ENCODE measurements around the gene ATP6V1C2. TPM values are rescaled to one million over a fixed set of nuclear protein-coding genes. Genes with fewer than 3 reads are reported as not detected.

Gene ATP6V1C2
- total RNA-seq, 1 experiment from 2014 or later, result 0.40 TPM

- Histone ChIP-seq H3K9me3 (ENCODE audit: low read length) (no peaks in the 10 kb centered on the region), H3K27ac (ENCODE audit: low read length) (no peak overlapping the region), H3K36me3 (ENCODE audit: low read depth, low read length) (peaks cover 84% of the 10 kb centered on the region), H3K4me3 (ENCODE audit: low read length) (no peak overlapping the region), H3K4me2 (ENCODE audit: low read length) (no peak overlapping the region), H3K4me1 (ENCODE audit: insufficient read depth, low read length) (no peaks in the 10 kb centered on the region), H2AFZ (ENCODE audit: low read length) (no peak overlapping the region), H3K9me2 (replicated peaks; ENCODE audit: low read length) (no peaks in the 10 kb centered on the region), H3F3A (ENCODE audit: low read length, unreplicated experiment) (no peaks in the 10 kb centered on the region), H3K79me2 (ENCODE audit: low read length) (peaks cover 26% of the 10 kb centered on the region), H3K9ac (ENCODE audit: low read length) (no peak overlapping the region), H3K27me3 (ENCODE audit: low read length) (no peaks in the 10 kb centered on the region), H4K20me1 (ENCODE audit: low read length) (peaks cover 17% of the 10 kb centered on the region; the same call in 1 of the 2 replicates)
- TF ChIP-seq EZH2phosphoT487 (IDR thresholded peaks at IDR 0.05; ENCODE audit: borderline replicate concordance, low read length) (no peak), EZH2 (IDR thresholded peaks at IDR 0.05; ENCODE audit: low read length, unreplicated experiment) (no peak), CTCF (conservative IDR thresholded peaks at IDR 0.05; ENCODE audit: low read depth, low read length) (peak; percentile 25; the same call in 1 of the 2 replicates)
- no peak for DNase-seq
- no peak for ATAC-seq
- intact Hi-C loops (cut with micrococcal nuclease), result no loop called here
- CTCF ChIA-PET, result no interaction called here
- POLR2A ChIA-PET (ENCODE audit: unreplicated experiment), result no interaction called here
- no TSS peak for BruUV-seq (replicated peaks)
Measured at GRCh38 chr2:10792660-10793400, 71.4 kb downstream of the ATP6V1C2 start.

GRCh38 chr2:10793816-10794215, 72.4 kb downstream of the ATP6V1C2 start:
- H3K36me3 ChIP-seq (ENCODE audit: low read depth, low read length), result peaks cover 79% of the 10 kb centered on the region
- peaks cover 33% of the 10 kb centered on the region for H3K79me2 ChIP-seq (ENCODE audit: low read length)
- CTCF ChIA-PET, result no interaction called here
- POLR2A ChIA-PET (ENCODE audit: unreplicated experiment), result no interaction called here
- H3F3A ChIP-seq (ENCODE audit: low read length, unreplicated experiment), result no peaks in the 10 kb centered on the region
- H2AFZ ChIP-seq (ENCODE audit: low read length), result no peak overlapping the region
- ATAC-seq (no peak), DNase-seq (no peak)
- H3K4me3 ChIP-seq (ENCODE audit: low read length), result no peak overlapping the region
- BruUV-seq (replicated peaks), result no TSS peak
- H3K9me3 ChIP-seq (ENCODE audit: low read length), result no peaks in the 10 kb centered on the region
- H3K4me1 ChIP-seq (ENCODE audit: insufficient read depth, low read length), result no peaks in the 10 kb centered on the region
- no peak overlapping the region for H3K4me2 ChIP-seq (ENCODE audit: low read length)
- no peaks in the 10 kb centered on the region for H3K9me2 ChIP-seq (replicated peaks; ENCODE audit: low read length)
- no peak overlapping the region for H3K9ac ChIP-seq (ENCODE audit: low read length)
- intact Hi-C loops (cut with micrococcal nuclease), result no loop called here
- TF ChIP-seq CTCF (conservative IDR thresholded peaks at IDR 0.05; ENCODE audit: low read depth, low read length) (no peak), EZH2phosphoT487 (IDR thresholded peaks at IDR 0.05; ENCODE audit: borderline replicate concordance, low read length) (no peak), EZH2 (IDR thresholded peaks at IDR 0.05; ENCODE audit: low read length, unreplicated experiment) (no peak)
- peaks cover 17% of the 10 kb centered on the region; the same call in 1 of the 2 replicates for H4K20me1 ChIP-seq (ENCODE audit: low read length)
- no peaks in the 10 kb centered on the region for H3K27me3 ChIP-seq (ENCODE audit: low read length)
- no peak overlapping the region for H3K27ac ChIP-seq (ENCODE audit: low read length)

- TF ChIP-seq EZH2phosphoT487 (IDR thresholded peaks at IDR 0.05; ENCODE audit: borderline replicate concordance, low read length) (no peak), EZH2 (IDR thresholded peaks at IDR 0.05; ENCODE audit: low read length, unreplicated experiment) (no peak), CTCF (conservative IDR thresholded peaks at IDR 0.05; ENCODE audit: low read depth, low read length) (no peak)
- ATAC-seq (no peak), DNase-seq (no peak)
- no peaks in the 10 kb centered on the region for H3K4me1 ChIP-seq (ENCODE audit: insufficient read depth, low read length)
- no peaks in the 10 kb centered on the region for H3K27me3 ChIP-seq (ENCODE audit: low read length)
- H3K79me2 ChIP-seq (ENCODE audit: low read length), result peaks cover 44% of the 10 kb centered on the region
- H3K36me3 ChIP-seq (ENCODE audit: low read depth, low read length), result peaks cover 79% of the 10 kb centered on the region
- CTCF ChIA-PET, result no interaction called here
- H3K4me2 ChIP-seq (ENCODE audit: low read length), result no peak overlapping the region
- no peaks in the 10 kb centered on the region for H3K9me2 ChIP-seq (replicated peaks; ENCODE audit: low read length)
- no peak overlapping the region for H3K9ac ChIP-seq (ENCODE audit: low read length)
- no peak overlapping the region for H2AFZ ChIP-seq (ENCODE audit: low read length)
- H3K9me3 ChIP-seq (ENCODE audit: low read length), result no peaks in the 10 kb centered on the region
- POLR2A ChIA-PET (ENCODE audit: unreplicated experiment), result no interaction called here
- no peaks in the 10 kb centered on the region for H3F3A ChIP-seq (ENCODE audit: low read length, unreplicated experiment)
- no TSS peak for BruUV-seq (replicated peaks)
- intact Hi-C loops (cut with micrococcal nuclease), result no loop called here
- peaks cover 24% of the 10 kb centered on the region for H4K20me1 ChIP-seq (ENCODE audit: low read length)
- no peak overlapping the region for H3K4me3 ChIP-seq (ENCODE audit: low read length)
- H3K27ac ChIP-seq (ENCODE audit: low read length), result no peak overlapping the region
Measured at GRCh38 chr2:10794876-10795275, 73.4 kb downstream of the ATP6V1C2 start.
